ENCODE data around the gene MRPS14.

DNA sequence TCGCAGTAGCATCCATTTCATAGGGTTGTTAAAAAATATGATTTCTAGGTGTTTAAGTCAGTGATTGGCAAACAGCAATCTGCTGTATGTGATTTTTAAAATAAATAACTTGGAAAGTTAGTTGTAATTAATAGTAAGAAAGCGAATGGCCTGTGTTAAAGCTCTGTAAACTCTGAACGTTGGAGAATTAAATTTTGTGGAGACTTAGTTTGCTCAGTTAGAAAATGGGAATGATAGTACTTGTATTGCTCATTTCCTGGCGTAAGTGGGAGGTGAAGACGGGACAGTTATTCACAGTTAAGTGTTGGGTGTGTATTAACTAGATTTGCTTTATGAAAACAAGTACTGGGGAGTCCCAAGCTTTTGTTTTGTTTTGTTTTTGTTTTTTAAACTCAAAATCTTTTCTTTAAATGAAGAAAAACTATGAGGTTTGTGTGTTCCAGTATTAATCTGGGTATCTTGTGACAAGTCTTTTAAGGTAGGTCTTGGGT is 22.5 kb downstream of the MRPS14 start:
- TF ChIP-seq POLR2AphosphoS5 (IDR thresholded peaks at IDR 0.05; ENCODE audit: low read depth, low read length) (no peak), TAF1 (IDR thresholded peaks at IDR 0.05; ENCODE audit: borderline replicate concordance, insufficient read depth, low read length) (no peak)
- TF ChIP-seq, protein P1, sequence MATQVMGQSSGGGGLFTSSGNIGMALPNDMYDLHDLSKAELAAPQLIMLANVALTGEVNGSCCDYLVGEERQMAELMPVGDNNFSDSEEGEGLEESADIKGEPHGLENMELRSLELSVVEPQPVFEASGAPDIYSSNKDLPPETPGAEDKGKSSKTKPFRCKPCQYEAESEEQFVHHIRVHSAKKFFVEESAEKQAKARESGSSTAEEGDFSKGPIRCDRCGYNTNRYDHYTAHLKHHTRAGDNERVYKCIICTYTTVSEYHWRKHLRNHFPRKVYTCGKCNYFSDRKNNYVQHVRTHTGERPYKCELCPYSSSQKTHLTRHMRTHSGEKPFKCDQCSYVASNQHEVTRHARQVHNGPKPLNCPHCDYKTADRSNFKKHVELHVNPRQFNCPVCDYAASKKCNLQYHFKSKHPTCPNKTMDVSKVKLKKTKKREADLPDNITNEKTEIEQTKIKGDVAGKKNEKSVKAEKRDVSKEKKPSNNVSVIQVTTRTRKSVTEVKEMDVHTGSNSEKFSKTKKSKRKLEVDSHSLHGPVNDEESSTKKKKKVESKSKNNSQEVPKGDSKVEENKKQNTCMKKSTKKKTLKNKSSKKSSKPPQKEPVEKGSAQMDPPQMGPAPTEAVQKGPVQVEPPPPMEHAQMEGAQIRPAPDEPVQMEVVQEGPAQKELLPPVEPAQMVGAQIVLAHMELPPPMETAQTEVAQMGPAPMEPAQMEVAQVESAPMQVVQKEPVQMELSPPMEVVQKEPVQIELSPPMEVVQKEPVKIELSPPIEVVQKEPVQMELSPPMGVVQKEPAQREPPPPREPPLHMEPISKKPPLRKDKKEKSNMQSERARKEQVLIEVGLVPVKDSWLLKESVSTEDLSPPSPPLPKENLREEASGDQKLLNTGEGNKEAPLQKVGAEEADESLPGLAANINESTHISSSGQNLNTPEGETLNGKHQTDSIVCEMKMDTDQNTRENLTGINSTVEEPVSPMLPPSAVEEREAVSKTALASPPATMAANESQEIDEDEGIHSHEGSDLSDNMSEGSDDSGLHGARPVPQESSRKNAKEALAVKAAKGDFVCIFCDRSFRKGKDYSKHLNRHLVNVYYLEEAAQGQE (IDR thresholded peaks at IDR 0.05; ENCODE audit: insufficient read depth in 1 of 2, low read depth in 2 of 2, low read length in 2 of 2), result no peak

Data from PFSK-1 (cell line).